SK-N-SH treated with all-trans-retinoic acid at 6 μM for 48 hours (cell line): ENCODE measurements around the gene CPSF4.

Source experiments
- ARNTL ChIP-seq: fragments of 450-650 bp; formaldehyde crosslinking; IDR thresholded peaks from 2 replicates; pipeline ENCODE4 v1.5.0; 2020; ENCODE audit warnings: low read depth, mild to moderate bottlenecking, moderate library complexity, borderline replicate concordance
- BACH2 ChIP-seq: fragments of 250-450 bp; sonication (Bioruptor Pico); IDR thresholded peaks from 2 replicates; pipeline ENCODE4 v1.9.0; 2021; ENCODE audit warnings: mild to moderate bottlenecking, borderline replicate concordance
- CREB5 ChIP-seq: fragments of 250-450 bp; sonication (Bioruptor Pico); IDR thresholded peaks from 2 replicates; pipeline ENCODE4 v1.5.1; 2020; ENCODE audit warnings: low read depth, mild to moderate bottlenecking, moderate library complexity
- GLIS3 ChIP-seq: fragments of 250-450 bp; sonication (Bioruptor Pico); IDR thresholded peaks from 2 replicates; pipeline ENCODE4 v1.5.0; 2020; ENCODE audit warnings: mild to moderate bottlenecking, moderate library complexity
- PPARA ChIP-seq: fragments of 250-450 bp; sonication (Bioruptor Pico); IDR thresholded peaks from 2 replicates; pipeline ENCODE4 v1.5.0; 2020; ENCODE audit warnings: mild to moderate bottlenecking, borderline replicate concordance
- SNAI2 ChIP-seq: fragments of 250-450 bp; sonication (Bioruptor Pico); IDR thresholded peaks from 2 replicates; pipeline ENCODE4 v1.5.0; 2020; ENCODE audit warnings: mild to moderate bottlenecking, moderate library complexity
- TOX ChIP-seq: fragments of 250-450 bp; sonication (Bioruptor Pico); IDR thresholded peaks from 2 replicates; pipeline ENCODE4 v1.8.0; 2021; ENCODE audit warnings: mild to moderate bottlenecking, moderate library complexity, borderline replicate concordance
- TSHZ2 ChIP-seq: fragments of 250-450 bp; sonication (Bioruptor Pico); IDR thresholded peaks from 2 replicates; pipeline ENCODE4 v1.5.0; 2020; ENCODE audit warnings: mild to moderate bottlenecking, moderate library complexity
- ZFP30 ChIP-seq: fragments of 450-650 bp; formaldehyde crosslinking; IDR thresholded peaks from 2 replicates; pipeline ENCODE4 v1.5.0; 2022; ENCODE audit warnings: mild to moderate bottlenecking, moderate library complexity
- ZNF565 ChIP-seq: fragments of 450-650 bp; formaldehyde crosslinking; conservative IDR thresholded peaks from 2 replicates; pipeline ENCODE4 v1.5.0; 2020; ENCODE audit warnings: low read depth, mild to moderate bottlenecking, moderate library complexity
- ZNF70 ChIP-seq: fragments of 450-650 bp; formaldehyde crosslinking; IDR thresholded peaks from 2 replicates; pipeline ENCODE4 v1.5.0; 2020; ENCODE audit warnings: mild to moderate bottlenecking, moderate library complexity
- TF ChIP-seq, protein P1 (sequence below): fragments of 250-450 bp; sonication (Bioruptor Pico); IDR thresholded peaks from 2 replicates; pipeline ENCODE4 v1.8.0; 2020; ENCODE audit warnings: mild to moderate bottlenecking, moderate library complexity, borderline replicate concordance
- TF ChIP-seq, protein P2 (sequence below): fragments of 250-450 bp; sonication (Bioruptor Pico); IDR thresholded peaks from 2 replicates; pipeline ENCODE4 v1.5.1; 2021; ENCODE audit warnings: mild to moderate bottlenecking, moderate library complexity

GRCh38 chr7:99390941-99391602, 47.7 kb upstream of the CPSF4 start:
- no peak for TF ChIP-seq SNAI2
- TF ChIP-seq ZNF565 (CRISPR knock-in tag) = no peak
- TF ChIP-seq CREB5 = no peak
- TF ChIP-seq TOX (CRISPR knock-in tag) = no peak
- TF ChIP-seq, protein P1, sequence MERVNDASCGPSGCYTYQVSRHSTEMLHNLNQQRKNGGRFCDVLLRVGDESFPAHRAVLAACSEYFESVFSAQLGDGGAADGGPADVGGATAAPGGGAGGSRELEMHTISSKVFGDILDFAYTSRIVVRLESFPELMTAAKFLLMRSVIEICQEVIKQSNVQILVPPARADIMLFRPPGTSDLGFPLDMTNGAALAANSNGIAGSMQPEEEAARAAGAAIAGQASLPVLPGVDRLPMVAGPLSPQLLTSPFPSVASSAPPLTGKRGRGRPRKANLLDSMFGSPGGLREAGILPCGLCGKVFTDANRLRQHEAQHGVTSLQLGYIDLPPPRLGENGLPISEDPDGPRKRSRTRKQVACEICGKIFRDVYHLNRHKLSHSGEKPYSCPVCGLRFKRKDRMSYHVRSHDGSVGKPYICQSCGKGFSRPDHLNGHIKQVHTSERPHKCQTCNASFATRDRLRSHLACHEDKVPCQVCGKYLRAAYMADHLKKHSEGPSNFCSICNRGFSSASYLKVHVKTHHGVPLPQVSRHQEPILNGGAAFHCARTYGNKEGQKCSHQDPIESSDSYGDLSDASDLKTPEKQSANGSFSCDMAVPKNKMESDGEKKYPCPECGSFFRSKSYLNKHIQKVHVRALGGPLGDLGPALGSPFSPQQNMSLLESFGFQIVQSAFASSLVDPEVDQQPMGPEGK (CRISPR knock-in tag) = no peak
- TF ChIP-seq ZFP30 (CRISPR knock-in tag) = no peak
- TF ChIP-seq ARNTL (CRISPR knock-in tag) = no peak
- TF ChIP-seq BACH2 = no peak
- no peak for TF ChIP-seq ZNF70
- TF ChIP-seq TSHZ2 (CRISPR knock-in tag) = no peak
- TF ChIP-seq, protein P2, sequence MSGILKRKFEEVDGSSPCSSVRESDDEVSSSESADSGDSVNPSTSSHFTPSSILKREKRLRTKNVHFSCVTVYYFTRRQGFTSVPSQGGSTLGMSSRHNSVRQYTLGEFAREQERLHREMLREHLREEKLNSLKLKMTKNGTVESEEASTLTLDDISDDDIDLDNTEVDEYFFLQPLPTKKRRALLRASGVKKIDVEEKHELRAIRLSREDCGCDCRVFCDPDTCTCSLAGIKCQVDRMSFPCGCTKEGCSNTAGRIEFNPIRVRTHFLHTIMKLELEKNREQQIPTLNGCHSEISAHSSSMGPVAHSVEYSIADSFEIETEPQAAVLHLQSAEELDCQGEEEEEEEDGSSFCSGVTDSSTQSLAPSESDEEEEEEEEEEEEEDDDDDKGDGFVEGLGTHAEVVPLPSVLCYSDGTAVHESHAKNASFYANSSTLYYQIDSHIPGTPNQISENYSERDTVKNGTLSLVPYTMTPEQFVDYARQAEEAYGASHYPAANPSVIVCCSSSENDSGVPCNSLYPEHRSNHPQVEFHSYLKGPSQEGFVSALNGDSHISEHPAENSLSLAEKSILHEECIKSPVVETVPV = no peak
- no peak for TF ChIP-seq GLIS3 (CRISPR knock-in tag)
- no peak for TF ChIP-seq PPARA (CRISPR knock-in tag)
